A673 (cell line): ENCODE results near the gene STIM1. TPM values are rescaled to one million over a fixed set of nuclear protein-coding genes. Genes with fewer than 3 reads are reported as not detected.

Source experiments
- BruUV-seq: library from RNA; stranded (reverse); fragments of 400-500 nt; replicated peaks from 2 replicates; lab custom pipeline; 2021; lab: Mats Ljungman, UMichigan
- CTCF ChIA-PET: fragments of 300-600 bp; sonication (Branson Sonifier 250); formaldehyde crosslinking; loops from one replicate; lab custom pipeline; 2022; ENCODE audit warnings: antibody characterized with exemption; lab: Charles Lee
- POLR2A ChIA-PET: fragments of 300-600 bp; sonication (Branson Sonifier 250); formaldehyde crosslinking; loops from one replicate; lab custom pipeline; 2022; ENCODE audit warnings: antibody characterized with exemption; ENCODE audit not compliant: low non-redundant PET; lab: Charles Lee
- DNase-seq: peaks from one replicate; pipeline ENCODE4 v3.0.0-alpha.2; 2015; ENCODE audit warnings: low spot score
- H3K27ac ChIP-seq: fragments of 200-600 bp; sonication (generic); 2 replicates; pipeline ENCODE4 v1.5.1; 2016; ENCODE audit warnings: mixed run types, low read depth, mild to moderate bottlenecking, mixed read lengths, antibody characterized with exemption, low read length; ENCODE audit not compliant: poor library complexity, severe bottlenecking
- H3K27me3 ChIP-seq: fragments of 200-600 bp; sonication (generic); replicated peaks from 2 replicates; pipeline ENCODE4 v1.6.1; 2017; ENCODE audit warnings: mixed run types, low read depth, mild to moderate bottlenecking, mixed read lengths, antibody characterized with exemption, low read length; ENCODE audit not compliant: insufficient read depth, poor library complexity
- H3K36me3 ChIP-seq: fragments of 200-600 bp; sonication (generic); 2 replicates; pipeline ENCODE4 v1.6.1; 2016; ENCODE audit warnings: mixed run types, mild to moderate bottlenecking, mixed read lengths, antibody characterized with exemption, low read length; ENCODE audit not compliant: insufficient read depth, poor library complexity, severe bottlenecking
- H3K4me1 ChIP-seq: fragments of 200-600 bp; sonication (generic); 2 replicates; pipeline ENCODE4 v1.6.1; 2017; ENCODE audit warnings: mixed run types, mild to moderate bottlenecking, mixed read lengths, antibody characterized with exemption, low read length; ENCODE audit not compliant: insufficient read depth, poor library complexity, severe bottlenecking
- H3K4me3 ChIP-seq: fragments of 200-600 bp; sonication (generic); 2 replicates; pipeline ENCODE4 v1.5.1; 2016; ENCODE audit warnings: low read depth, mixed run types, mild to moderate bottlenecking, mixed read lengths, low read length; ENCODE audit not compliant: poor library complexity, severe bottlenecking
- H3K9me3 ChIP-seq: fragments of 200-600 bp; sonication (generic); 2 replicates; pipeline ENCODE4 v1.6.1; 2016; ENCODE audit warnings: mixed run types, low read depth, mild to moderate bottlenecking, mixed read lengths, antibody characterized with exemption, low read length; ENCODE audit not compliant: poor library complexity, severe bottlenecking
- CTCF ChIP-seq: fragments of 300-800, 200-600 bp; sonication (generic); conservative IDR thresholded peaks from 2 replicates; pipeline ENCODE4 v1.5.1; 2017; ENCODE audit warnings: low read depth, mild to moderate bottlenecking, antibody characterized with exemption, low read length, moderate library complexity, mixed read lengths
- EZH2 ChIP-seq: fragments of 200-600 bp; sonication (generic); IDR thresholded peaks from 2 replicates; pipeline ENCODE4 v1.6.1; 2017; ENCODE audit warnings: borderline replicate concordance, low read depth, mild to moderate bottlenecking, mixed read lengths, antibody characterized with exemption, low read length; ENCODE audit not compliant: poor library complexity, severe bottlenecking
- intact Hi-C: fragments of 100-400 bp; cut with micrococcal nuclease; formaldehyde crosslinking; loops from one replicate; pipeline ENCODE4 v1.10.0; 2022; ENCODE audit not compliant: unreplicated experiment
- total RNA-seq: library from RNA; stranded (reverse); gene quantifications from 2 replicates; pipeline ENCODE4 v1.2.3, GENCODE V29; 2021

STIM1 gene
- total RNA-seq, 1 experiment from 2014 or later, result 14.2 TPM

GRCh38 chr11:3867209-3868091 is 12.0 kb downstream of the STIM1 start:
- POLR2A ChIA-PET, result no interaction called here
- H3K36me3 ChIP-seq, result no peaks in the 10 kb centered on the region

GRCh38 chr11:3873712-3874349 is 18.4 kb downstream of the STIM1 start:
- TF ChIP-seq EZH2 (no peak), CTCF (no peak)
- peak; percentile 36 for DNase-seq
- intact Hi-C loops, result no loop called here
- CTCF ChIA-PET, result no interaction called here
- Histone ChIP-seq H3K27ac (no peak overlapping the region), H3K4me3 (no peak overlapping the region), H3K9me3 (no peaks in the 10 kb centered on the region), H3K36me3 (no peaks in the 10 kb centered on the region), H3K4me1 (peaks cover 3% of the 10 kb centered on the region), H3K27me3 (no peaks in the 10 kb centered on the region)
- POLR2A ChIA-PET, result no interaction called here
- BruUV-seq, result no TSS peak

More at GRCh38 chr11:3867209-3868091, 12.0 kb downstream of the STIM1 start:
- Histone ChIP-seq H3K4me1 (no peaks in the 10 kb centered on the region), H3K9me3 (no peaks in the 10 kb centered on the region), H3K27ac (no peak overlapping the region), H3K4me3 (no peak overlapping the region), H3K27me3 (no peaks in the 10 kb centered on the region)
- no TSS peak for BruUV-seq
- CTCF ChIA-PET, result interaction anchor here (0.5 kb wide), 1 partner anchor 12 kb away, joined by 3 read pairs; no protein-coding TSS in a partner anchor
- intact Hi-C loops, result no loop called here
- no peak for DNase-seq
- TF ChIP-seq EZH2 (no peak), CTCF (no peak)

GRCh38 chr11:3876613-3877012 is 21.1 kb downstream of the STIM1 start:
- Histone ChIP-seq H3K9me3 (no peaks in the 10 kb centered on the region), H3K4me3 (no peak overlapping the region), H3K4me1 (peaks cover 12% of the 10 kb centered on the region), H3K27me3 (no peaks in the 10 kb centered on the region), H3K36me3 (no peaks in the 10 kb centered on the region), H3K27ac (no peak overlapping the region)
- intact Hi-C loops, result no loop called here
- ChIA-PET CTCF (no interaction called here), POLR2A (no interaction called here)
- BruUV-seq, result no TSS peak
- no peak for DNase-seq
- no peak for TF ChIP-seq EZH2
- no peak for TF ChIP-seq CTCF
